Activated naive CD4-positive, alpha-beta T cell treated with anti-CD3 and anti-CD28 coated beads, Interleukin-2, amount 10 ng/mL, durations not matched to agents 7 days and 5 days (primary cell): Measurements from ENCODE around the gene IFIT1B.
"Not testable (repeated sequence)": the region's sequence is repeated elsewhere in the genome, so short reads cannot be mapped to it uniquely, and the experiment has no call there.

ENCODE experiments used
- CTCF ChIA-PET: fragments of 350-600 bp; sonication (Branson Sonifier 250); formaldehyde crosslinking; loops from one replicate; lab custom pipeline; 2021; ENCODE audit warnings: antibody characterized with exemption; lab: Charles Lee
- DNase-seq: peaks from one replicate; pipeline ENCODE4 v3.0.0-alpha.2; 2020
- H3K27ac Mint-ChIP-seq: one replicate; pipeline ENCODE4 v1.8.0; 2021; ENCODE audit warnings: mild to moderate bottlenecking, moderate library complexity, mixed read lengths
- H3K27me3 Mint-ChIP-seq: one replicate; pipeline ENCODE4 v1.8.0; 2021; ENCODE audit warnings: mild to moderate bottlenecking, mixed read lengths
- H3K36me3 Mint-ChIP-seq: one replicate; pipeline ENCODE4 v1.8.0; 2021; ENCODE audit warnings: mixed read lengths
- H3K4me1 Mint-ChIP-seq: one replicate; pipeline ENCODE4 v1.8.0; 2021; ENCODE audit warnings: mixed read lengths
- H3K4me3 Mint-ChIP-seq: one replicate; pipeline ENCODE4 v1.8.0; 2021; ENCODE audit warnings: mild to moderate bottlenecking, moderate library complexity, mixed read lengths
- H3K9me3 Mint-ChIP-seq: one replicate; pipeline ENCODE4 v1.8.0; 2021; ENCODE audit warnings: mixed read lengths

Gene IFIT1B

DNA sequence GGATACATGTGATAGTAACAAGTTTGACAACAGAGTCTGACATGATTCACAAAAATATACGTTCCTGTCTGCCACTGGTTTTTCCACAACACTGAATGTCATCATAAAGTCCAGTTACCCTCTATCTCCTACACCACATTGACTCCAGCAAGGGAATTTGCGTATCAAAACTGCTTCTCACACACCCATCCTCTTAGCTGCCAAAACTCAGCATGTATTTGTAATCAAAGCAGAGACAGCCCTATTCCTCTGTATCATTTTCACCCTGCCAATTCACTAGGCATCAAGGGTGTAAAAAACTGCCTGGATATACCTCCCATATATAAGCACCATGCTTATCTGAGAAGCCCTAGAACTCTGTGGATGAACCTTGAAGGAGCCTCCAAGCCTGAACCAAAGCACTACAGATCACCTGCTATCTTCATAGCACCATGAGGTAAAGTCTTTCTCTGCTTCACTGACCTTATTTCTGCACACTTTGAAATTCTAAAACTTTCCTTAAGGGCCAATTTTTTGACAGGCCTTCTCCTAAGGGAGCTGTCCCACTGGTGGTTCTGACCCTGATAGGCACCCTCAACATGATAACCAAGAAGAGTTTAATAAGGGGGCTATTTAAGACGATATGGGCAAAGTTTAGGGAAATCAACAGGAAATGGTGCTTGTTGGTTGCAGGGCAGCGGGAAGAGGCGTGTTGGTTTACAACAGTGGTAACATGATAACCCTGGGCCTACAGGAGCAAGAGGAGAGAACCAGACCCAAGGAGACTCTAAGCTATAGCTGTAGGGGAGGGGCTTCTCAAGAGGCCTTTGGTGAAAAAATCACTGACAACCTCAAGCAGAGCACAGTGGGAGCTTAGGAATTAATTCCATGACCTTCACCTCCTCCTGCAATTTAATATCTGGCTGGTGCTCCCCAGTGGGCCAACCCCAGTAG, at the start of gene IFIT1B:
TSS of gene IFIT1B (plus strand) at position 352 of the 933 bp plus-strand sequence. CDS start at position 432, 80 bp downstream.
- Mint-ChIP-seq H3K9me3 (no peaks in the 10 kb centered on the region), H3K4me1 (no peaks in the 10 kb centered on the region), H3K27me3 (peaks cover 14% of the 10 kb centered on the region), H3K27ac (no peak within 1 kb of the TSS), H3K36me3 (no peaks in the 10 kb centered on the region), H3K4me3 (no peak within 1 kb of the TSS)
- CTCF ChIA-PET: interaction anchor here (0.9 to 1.3 kb wide), 2 partner anchors 9 to 11 kb away, joined by 3 to 4 read pairs; no protein-coding TSS in a partner anchor
- no peak for DNase-seq

- CTCF ChIA-PET: no interaction called here
- peaks cover 63% of the 10 kb centered on the region for H3K4me1 Mint-ChIP-seq
- DNase-seq: no peak
- no peaks in the 10 kb centered on the region for H3K36me3 Mint-ChIP-seq
- H3K27ac Mint-ChIP-seq: no peak overlapping the region
- H3K9me3 Mint-ChIP-seq: no peaks in the 10 kb centered on the region
- peaks cover 38% of the 10 kb centered on the region for H3K27me3 Mint-ChIP-seq
- peak overlapping the region; percentile 8 for H3K4me3 Mint-ChIP-seq
Observed at GRCh38 chr10:89329151-89329550, 48.7 kb upstream of the IFIT1B start.

DNA sequence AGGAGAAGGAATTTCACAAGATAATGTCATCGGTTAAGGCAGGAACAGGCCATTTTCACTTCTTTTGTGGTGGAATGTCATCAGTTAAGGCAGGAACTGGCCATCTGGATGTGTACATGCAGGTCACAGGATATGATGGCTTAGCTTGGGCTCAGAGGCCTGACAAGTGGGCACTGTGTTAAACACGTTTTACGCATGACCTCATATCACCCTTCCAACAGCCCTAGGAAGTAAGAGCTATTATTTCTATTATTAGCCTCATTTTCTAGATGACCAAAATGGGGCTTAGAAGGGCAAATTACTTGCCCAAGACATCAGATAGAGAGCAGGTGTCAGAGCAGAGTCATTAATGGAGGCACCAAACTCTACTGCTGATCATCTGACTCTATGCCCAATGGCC, 47.8 kb upstream of the IFIT1B start:
- H3K36me3 Mint-ChIP-seq, H3K4me3 Mint-ChIP-seq, DNase-seq, H3K27ac Mint-ChIP-seq, H3K9me3 Mint-ChIP-seq: not testable (repeated sequence)
- Mint-ChIP-seq H3K27me3 (peaks cover 39% of the 10 kb centered on the region), H3K4me1 (peaks cover 66% of the 10 kb centered on the region)
- CTCF ChIA-PET: interaction anchor here (0.5 kb wide), 1 partner anchor 38 kb away, joined by 3 read pairs; no protein-coding TSS in a partner anchor

- Mint-ChIP-seq H3K36me3 (peaks cover 3% of the 10 kb centered on the region), H3K9me3 (no peaks in the 10 kb centered on the region), H3K4me1 (peaks cover 71% of the 10 kb centered on the region), H3K4me3 (no peak overlapping the region), H3K27me3 (peaks cover 45% of the 10 kb centered on the region), H3K27ac (no peak overlapping the region)
- CTCF ChIA-PET: no interaction called here
- no peak for DNase-seq
Observed at GRCh38 chr10:89330537-89331212, 47.2 kb upstream of the IFIT1B start.

- H3K27ac Mint-ChIP-seq: peak overlapping the region; percentile 19
- peaks cover 74% of the 10 kb centered on the region for H3K4me1 Mint-ChIP-seq
- not testable (repeated sequence) for DNase-seq, H3K9me3 Mint-ChIP-seq, H3K36me3 Mint-ChIP-seq
- H3K27me3 Mint-ChIP-seq: peaks cover 54% of the 10 kb centered on the region
- H3K4me3 Mint-ChIP-seq: peak overlapping the region; percentile 57
- CTCF ChIA-PET: interaction anchor here (0.9 to 1.1 kb wide), 3 partner anchors 29 to 306 kb away, joined by 3 to 4 read pairs (median 3); partner anchors contain the start of genes IFIT1 and IFIT2
Observed at GRCh38 chr10:89331487-89332122, 46.3 kb upstream of the IFIT1B start.

DNA sequence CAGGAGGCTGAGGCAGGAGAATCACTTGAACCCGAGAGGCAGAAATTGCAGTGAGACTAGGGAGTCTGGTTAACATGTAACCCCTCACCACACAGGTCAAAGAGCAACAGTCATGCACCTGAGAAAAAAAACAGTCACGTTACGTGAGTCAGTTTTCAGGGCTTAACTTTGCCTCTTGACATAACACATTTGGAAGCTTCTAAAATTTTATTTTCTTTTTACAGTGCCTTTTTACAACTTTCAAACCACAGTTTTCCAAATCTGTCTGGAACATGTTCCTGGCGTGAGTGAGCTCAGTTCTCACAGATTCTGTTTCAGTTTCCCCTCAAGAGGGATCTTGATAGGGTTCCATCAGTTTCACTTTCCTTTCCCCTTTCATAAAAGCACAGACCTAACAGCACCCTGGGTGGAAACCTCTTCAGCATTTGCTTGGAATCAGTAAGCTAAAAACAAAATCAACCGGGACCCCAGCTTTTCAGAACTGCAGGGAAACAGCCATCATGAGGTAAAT, 45.7 kb upstream of the IFIT1B start:
- peaks cover 56% of the 10 kb centered on the region for H3K27me3 Mint-ChIP-seq
- peaks cover 75% of the 10 kb centered on the region for H3K4me1 Mint-ChIP-seq
- H3K4me3 Mint-ChIP-seq: peak overlapping the region; percentile 57
- H3K36me3 Mint-ChIP-seq: peaks cover 3% of the 10 kb centered on the region
- no peaks in the 10 kb centered on the region for H3K9me3 Mint-ChIP-seq
- H3K27ac Mint-ChIP-seq: peak overlapping the region; percentile 47
- CTCF ChIA-PET: interaction anchor here (0.9 to 1.1 kb wide), 3 partner anchors 30 to 306 kb away, joined by 3 to 4 read pairs (median 3); partner anchors contain the start of genes IFIT1 and IFIT2
- peak; percentile 53 for DNase-seq

GRCh38 chr10:89335226-89335625, 42.6 kb upstream of the IFIT1B start:
- CTCF ChIA-PET: no interaction called here
- no peak for DNase-seq
- H3K36me3 Mint-ChIP-seq: peaks cover 12% of the 10 kb centered on the region
- H3K27me3 Mint-ChIP-seq: peaks cover 57% of the 10 kb centered on the region
- H3K27ac Mint-ChIP-seq: no peak overlapping the region
- H3K4me1 Mint-ChIP-seq: peaks cover 56% of the 10 kb centered on the region
- H3K9me3 Mint-ChIP-seq: no peaks in the 10 kb centered on the region
- no peak overlapping the region for H3K4me3 Mint-ChIP-seq

GRCh38 chr10:89336241-89336640, 41.6 kb upstream of the IFIT1B start:
- H3K9me3 Mint-ChIP-seq: no peaks in the 10 kb centered on the region
- no peak for DNase-seq
- H3K27me3 Mint-ChIP-seq: peaks cover 56% of the 10 kb centered on the region
- no peak overlapping the region for H3K4me3 Mint-ChIP-seq
- CTCF ChIA-PET: interaction anchor here (1.9 to 3.0 kb wide), 2 partner anchors 33 to 53 kb away, joined by 4 to 15 read pairs; no protein-coding TSS in a partner anchor
- H3K36me3 Mint-ChIP-seq: peaks cover 16% of the 10 kb centered on the region
- H3K27ac Mint-ChIP-seq: no peak overlapping the region
- peaks cover 49% of the 10 kb centered on the region for H3K4me1 Mint-ChIP-seq

- CTCF ChIA-PET: interaction anchor here (0.6 to 3.0 kb wide), 4 partner anchors 10 to 151 kb away, joined by 3 to 15 read pairs (median 4); partner anchors contain the start of gene IFIT3
- H3K27ac Mint-ChIP-seq: no peak overlapping the region
- H3K36me3 Mint-ChIP-seq: peaks cover 16% of the 10 kb centered on the region
- H3K9me3 Mint-ChIP-seq: no peaks in the 10 kb centered on the region
- peaks cover 39% of the 10 kb centered on the region for H3K4me1 Mint-ChIP-seq
- H3K27me3 Mint-ChIP-seq: peaks cover 54% of the 10 kb centered on the region
- DNase-seq: peak; percentile 31
- H3K4me3 Mint-ChIP-seq: no peak overlapping the region
Observed at GRCh38 chr10:89337484-89337883, 40.4 kb upstream of the IFIT1B start.

GRCh38 chr10:89338713-89339112, 39.1 kb upstream of the IFIT1B start:
- CTCF ChIA-PET: interaction anchor here (3.0 kb wide), 1 partner anchor 31 kb away, joined by 15 read pairs; no protein-coding TSS in a partner anchor
- H3K4me1 Mint-ChIP-seq: peaks cover 27% of the 10 kb centered on the region
- no peaks in the 10 kb centered on the region for H3K9me3 Mint-ChIP-seq
- peaks cover 60% of the 10 kb centered on the region for H3K27me3 Mint-ChIP-seq
- no peak for DNase-seq
- peaks cover 16% of the 10 kb centered on the region for H3K36me3 Mint-ChIP-seq
- no peak overlapping the region for H3K27ac Mint-ChIP-seq
- H3K4me3 Mint-ChIP-seq: no peak overlapping the region

GRCh38 chr10:89339875-89340274, 38.0 kb upstream of the IFIT1B start:
- Mint-ChIP-seq H3K27me3 (peaks cover 57% of the 10 kb centered on the region), H3K36me3 (peaks cover 16% of the 10 kb centered on the region), H3K4me1 (peaks cover 20% of the 10 kb centered on the region), H3K4me3 (no peak overlapping the region), H3K9me3 (no peaks in the 10 kb centered on the region), H3K27ac (no peak overlapping the region)
- DNase-seq: no peak
- CTCF ChIA-PET: no interaction called here

DNA sequence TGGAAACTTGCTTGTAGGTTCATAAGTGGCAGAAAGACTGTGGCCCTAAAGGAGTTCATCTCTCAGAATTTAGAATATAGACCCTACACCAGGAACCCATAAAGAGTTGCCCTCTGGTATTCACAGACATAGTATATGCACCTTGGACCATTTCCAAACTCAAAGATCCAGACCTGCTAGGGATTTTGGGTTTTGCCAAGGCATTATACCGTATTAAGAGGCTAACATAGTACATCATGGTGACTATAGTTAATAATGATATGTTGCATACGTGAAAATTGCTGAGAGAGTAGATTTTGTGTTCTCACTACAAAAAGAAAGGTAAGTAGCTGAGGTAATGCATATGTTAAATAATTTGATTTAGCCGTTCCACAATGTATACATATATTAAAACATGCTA, 36.2 kb upstream of the IFIT1B start:
- DNase-seq: no peak
- Mint-ChIP-seq H3K9me3 (no peaks in the 10 kb centered on the region), H3K27ac (no peak overlapping the region), H3K36me3 (peaks cover 13% of the 10 kb centered on the region), H3K4me1 (peaks cover 11% of the 10 kb centered on the region), H3K27me3 (peaks cover 45% of the 10 kb centered on the region), H3K4me3 (no peak overlapping the region)
- CTCF ChIA-PET: no interaction called here

DNA sequence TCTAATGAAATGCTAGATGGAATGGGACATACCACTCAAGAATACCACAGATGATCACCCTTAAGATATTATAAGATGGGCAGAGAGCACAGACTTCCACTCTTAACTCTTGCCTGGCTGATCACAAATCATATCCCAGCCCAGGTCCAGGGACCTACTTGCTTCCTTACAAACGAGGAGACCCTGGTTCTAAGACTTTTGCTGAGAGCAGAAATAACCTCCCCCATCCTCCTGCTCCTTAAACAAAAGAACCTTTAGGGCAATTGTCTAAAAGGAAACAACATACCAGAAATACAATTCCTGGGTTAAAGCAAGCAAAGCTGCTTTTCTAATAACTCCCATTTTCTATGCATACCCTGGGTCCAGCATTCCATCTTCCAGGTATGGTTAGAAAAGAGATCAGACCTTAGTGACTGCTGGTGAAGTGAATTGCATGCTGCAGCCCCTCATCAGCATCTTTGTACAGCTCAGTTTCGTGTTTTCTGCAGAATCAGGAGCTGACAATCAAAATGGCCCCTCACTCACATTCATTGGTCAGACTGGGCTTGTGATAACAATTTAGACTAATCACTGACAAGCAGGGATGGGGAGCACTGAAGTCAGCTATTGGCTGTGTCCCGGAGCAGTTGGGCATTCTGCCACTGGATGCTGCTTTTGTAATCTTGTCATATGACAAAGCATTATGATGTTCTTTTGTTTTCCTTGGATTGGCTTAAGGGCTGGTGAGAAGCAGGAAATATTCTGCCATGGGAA, 35.5 kb upstream of the IFIT1B start:
- no peak overlapping the region for H3K27ac Mint-ChIP-seq
- peaks cover 46% of the 10 kb centered on the region for H3K27me3 Mint-ChIP-seq
- DNase-seq: no peak
- H3K9me3 Mint-ChIP-seq: no peaks in the 10 kb centered on the region
- H3K36me3 Mint-ChIP-seq: peaks cover 13% of the 10 kb centered on the region
- peaks cover 5% of the 10 kb centered on the region for H3K4me1 Mint-ChIP-seq
- CTCF ChIA-PET: interaction anchor here (1.7 kb wide), 1 partner anchor 27 kb away, joined by 7 read pairs; no protein-coding TSS in a partner anchor
- H3K4me3 Mint-ChIP-seq: no peak overlapping the region
